ENCODE results near the gene LEKR1.
"Not testable (repeated sequence)": the region's sequence is repeated elsewhere in the genome, so short reads cannot be mapped to it uniquely, and the experiment has no call there.

The LEKR1 gene

DNA sequence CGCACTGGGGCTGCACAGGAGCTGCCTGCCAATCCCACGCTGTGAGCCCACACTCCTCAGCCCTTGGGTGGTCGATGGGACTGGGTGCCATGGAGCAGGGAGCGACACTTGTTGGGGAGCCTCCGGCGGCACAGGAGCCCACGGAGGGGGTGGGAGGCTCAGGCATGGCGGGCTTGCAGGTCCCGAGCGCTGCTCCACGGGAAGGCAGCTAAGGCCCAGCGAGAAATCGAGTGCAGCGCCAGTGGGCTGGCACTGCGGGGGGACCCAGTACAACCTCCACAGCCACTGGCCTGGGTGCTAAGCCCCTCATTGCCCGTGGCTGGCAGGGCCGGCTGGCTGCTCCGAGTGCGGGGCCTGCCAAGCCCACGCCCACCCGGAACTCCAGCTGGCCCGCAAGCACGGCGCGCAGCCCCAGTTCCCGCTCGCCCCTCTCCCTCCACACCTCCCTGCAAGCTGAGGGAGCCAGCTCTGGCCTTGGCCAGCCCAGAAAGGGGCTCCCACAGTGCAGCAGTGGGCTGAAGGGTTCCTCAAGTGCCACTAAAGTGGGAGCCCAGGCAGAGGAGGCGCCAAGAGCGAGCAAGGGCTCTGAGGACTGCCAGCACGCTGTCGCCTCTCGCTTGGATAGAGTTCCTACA, 3.4 kb upstream of the LEKR1 start:
- H3K27ac ChIP-seq (ENCODE audit: low read depth, low read length); H3K14ac ChIP-seq (ENCODE audit: low read length); H3K23ac ChIP-seq (ENCODE audit: low read length); H3K4ac ChIP-seq (ENCODE audit: low read depth, low read length); H3K4me3 ChIP-seq (ENCODE audit: low read depth, low read length); H3K36me3 ChIP-seq (ENCODE audit: control insufficient read depth in 1 of 2, insufficient read depth in 2 of 2, low read length in 2 of 2); H3K4me1 ChIP-seq (ENCODE audit: control insufficient read depth in 1 of 2, insufficient read depth in 2 of 2, low read length in 2 of 2); DNase-seq; H3K79me2 ChIP-seq (ENCODE audit: control insufficient read depth, insufficient read depth, low read length, poor library complexity); H3K27me3 ChIP-seq (ENCODE audit: insufficient read depth, low read length); H4K91ac ChIP-seq (ENCODE audit: low read depth, low read length); H2BK120ac ChIP-seq (ENCODE audit: insufficient read depth, low read length, poor library complexity); H2BK12ac ChIP-seq (ENCODE audit: low read length); H2BK5ac ChIP-seq (ENCODE audit: low read depth, low read length, poor library complexity); H3K9ac ChIP-seq (ENCODE audit: low read length); H3K4me2 ChIP-seq (ENCODE audit: low read length); H3K18ac ChIP-seq (ENCODE audit: low read length); H2AK5ac ChIP-seq (ENCODE audit: low read length); H3K9me3 ChIP-seq (ENCODE audit: insufficient read depth, low read depth, low read length); H4K12ac ChIP-seq (ENCODE audit: low read depth, low read length); H3K79me1 ChIP-seq (ENCODE audit: low read length); H4K8ac ChIP-seq (ENCODE audit: low read depth, low read length); H2AFZ ChIP-seq (ENCODE audit: insufficient read depth, low read length, poor library complexity): not testable (repeated sequence)
- WGBS (ENCODE audit: extremely low coverage, insufficient coverage, insufficient read length), result no CpG with 5 or more reads among the region's 32 CpGs

DNA sequence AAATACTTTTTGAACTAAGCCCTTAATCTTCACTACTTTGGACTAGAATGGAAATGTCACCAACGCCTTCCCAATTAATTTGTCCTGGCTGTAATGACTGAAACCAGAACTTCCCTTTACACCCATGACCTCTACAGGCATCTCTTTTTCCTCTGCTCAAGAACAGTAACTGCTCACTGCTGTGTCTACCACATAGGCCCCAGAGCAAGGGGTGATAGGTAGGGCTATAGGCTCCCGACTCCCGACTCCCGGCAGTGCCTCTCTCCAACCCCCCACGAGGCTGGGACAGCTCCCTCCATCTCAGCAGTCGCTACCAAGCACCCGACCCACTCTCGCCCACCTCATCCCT, 384 bp upstream of the LEKR1 start:
- H2BK12ac ChIP-seq (ENCODE audit: low read length), result peak overlapping the region; percentile 10
- peaks cover 0 to 5% of the 10 kb centered on the region in 2 experiments for H3K4me1 ChIP-seq (ENCODE audit: control insufficient read depth in 1 of 2, insufficient read depth in 2 of 2, low read length in 2 of 2)
- H3K27ac ChIP-seq (ENCODE audit: low read depth, low read length), result peak overlapping the region; percentile 81
- peak overlapping the region; percentile 71 for H3K4me2 ChIP-seq (ENCODE audit: low read length)
- H3K27me3 ChIP-seq (ENCODE audit: insufficient read depth, low read length), result no peaks in the 10 kb centered on the region
- no CpG with 5 or more reads among the region's 8 CpGs for WGBS (ENCODE audit: extremely low coverage, insufficient coverage, insufficient read length)
- H3K79me1 ChIP-seq (ENCODE audit: low read length), result peaks cover 9% of the 10 kb centered on the region
- H2AFZ ChIP-seq (ENCODE audit: insufficient read depth, low read length, poor library complexity), result peak overlapping the region; percentile 70
- no peaks in the 10 kb centered on the region for H3K79me2 ChIP-seq (ENCODE audit: control insufficient read depth, insufficient read depth, low read length, poor library complexity)
- H3K4me3 ChIP-seq (ENCODE audit: low read depth, low read length), result peak overlapping the region; percentile 76
- peak overlapping the region; percentile 81 for H4K12ac ChIP-seq (ENCODE audit: low read depth, low read length)
- peak overlapping the region; percentile 42 for H3K4ac ChIP-seq (ENCODE audit: low read depth, low read length)
- peak overlapping the region; percentile 83 for H3K14ac ChIP-seq (ENCODE audit: low read length)
- H4K8ac ChIP-seq (ENCODE audit: low read depth, low read length), result peak overlapping the region; percentile 95
- no peaks in the 10 kb centered on the region for H3K36me3 ChIP-seq (ENCODE audit: control insufficient read depth in 1 of 2, insufficient read depth in 2 of 2, low read length in 2 of 2)
- H2AK5ac ChIP-seq (ENCODE audit: low read length), result no peak overlapping the region
- peak in 1 of 2 donors; percentile 56 for DNase-seq
- H3K18ac ChIP-seq (ENCODE audit: low read length), result peak overlapping the region; percentile 77
- peak overlapping the region; percentile 49 for H2BK5ac ChIP-seq (ENCODE audit: low read depth, low read length, poor library complexity)
- H4K91ac ChIP-seq (ENCODE audit: low read depth, low read length), result peak overlapping the region; percentile 91
- no peak overlapping the region for H3K23ac ChIP-seq (ENCODE audit: low read length)
- H3K9ac ChIP-seq (ENCODE audit: low read length), result peak overlapping the region; percentile 75
- peak overlapping the region; percentile 90 for H2BK120ac ChIP-seq (ENCODE audit: insufficient read depth, low read length, poor library complexity)
- no peaks in the 10 kb centered on the region for H3K9me3 ChIP-seq (ENCODE audit: insufficient read depth, low read depth, low read length)

DNA sequence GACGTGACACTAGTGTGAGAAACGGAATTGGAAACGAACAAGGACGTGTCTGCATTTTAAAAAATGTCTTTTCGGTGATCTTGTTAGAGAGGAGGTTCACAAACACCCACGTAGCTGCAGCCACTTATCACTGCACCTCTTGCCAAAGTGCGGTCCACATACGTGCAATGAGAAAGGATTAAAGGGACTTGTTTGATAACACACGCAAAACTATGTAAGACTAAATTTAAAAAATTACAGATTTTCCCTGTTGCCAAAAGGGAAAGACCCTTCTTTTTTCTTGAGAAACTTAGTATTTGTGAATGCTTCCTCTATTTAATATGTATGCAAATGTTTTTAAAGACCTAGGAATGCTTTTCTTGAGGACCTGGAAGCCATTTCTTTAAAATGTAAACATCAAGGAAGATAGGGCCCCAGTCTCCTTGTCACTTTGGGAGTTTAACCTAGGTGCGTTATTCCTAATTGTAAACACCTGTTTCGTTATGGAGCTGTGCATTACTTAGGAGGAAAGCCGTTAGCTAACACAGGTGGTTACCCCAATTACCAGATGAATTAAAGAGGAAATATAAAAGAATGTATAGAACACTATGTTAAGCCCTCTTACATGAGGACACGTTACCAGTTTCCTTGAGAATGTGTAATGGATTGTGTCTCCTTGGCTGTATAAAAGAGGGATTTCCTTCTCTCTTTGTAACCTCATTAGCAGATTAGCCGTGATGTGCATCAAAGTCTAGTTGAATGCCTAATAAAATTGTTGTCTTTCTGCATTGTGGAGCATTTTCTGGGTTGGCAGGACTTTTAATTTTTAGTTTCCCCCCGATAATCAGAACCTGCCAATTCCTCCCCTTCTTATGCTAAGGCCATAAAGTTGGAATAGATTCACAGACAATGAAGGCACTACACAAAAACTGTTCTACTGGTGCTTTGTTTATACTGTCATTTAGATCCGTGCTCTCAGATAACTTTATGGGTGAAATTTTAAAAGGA, 1.0 kb downstream of the LEKR1 start:
- Histone ChIP-seq H2BK120ac (ENCODE audit: insufficient read depth, low read length, poor library complexity) (no peak overlapping the region), H3K79me2 (ENCODE audit: control insufficient read depth, insufficient read depth, low read length, poor library complexity) (no peaks in the 10 kb centered on the region), H4K91ac (ENCODE audit: low read depth, low read length) (no peak overlapping the region), H3K36me3 (ENCODE audit: control insufficient read depth in 1 of 2, insufficient read depth in 2 of 2, low read length in 2 of 2) (no peaks in the 10 kb centered on the region), H3K18ac (ENCODE audit: low read length) (no peak overlapping the region), H3K9ac (ENCODE audit: low read length) (no peak overlapping the region), H4K12ac (ENCODE audit: low read depth, low read length) (no peak overlapping the region), H3K23ac (ENCODE audit: low read length) (no peak overlapping the region), H3K27ac (ENCODE audit: low read depth, low read length) (no peak overlapping the region), H3K4me2 (ENCODE audit: low read length) (peak overlapping the region; percentile 71), H3K9me3 (ENCODE audit: insufficient read depth, low read depth, low read length) (no peaks in the 10 kb centered on the region), H2BK12ac (ENCODE audit: low read length) (no peak overlapping the region), H3K4me1 (ENCODE audit: control insufficient read depth in 1 of 2, insufficient read depth in 2 of 2, low read length in 2 of 2) (peaks cover 0 to 5% of the 10 kb centered on the region in 2 experiments), H3K4me3 (ENCODE audit: low read depth, low read length) (peak overlapping the region; percentile 76), H3K79me1 (ENCODE audit: low read length) (peaks cover 9% of the 10 kb centered on the region), H3K4ac (ENCODE audit: low read depth, low read length) (no peak overlapping the region), H2AK5ac (ENCODE audit: low read length) (no peak overlapping the region), H2BK5ac (ENCODE audit: low read depth, low read length, poor library complexity) (no peak overlapping the region), H2AFZ (ENCODE audit: insufficient read depth, low read length, poor library complexity) (peak overlapping the region; percentile 70), H4K8ac (ENCODE audit: low read depth, low read length) (peak overlapping the region; percentile 95), H3K14ac (ENCODE audit: low read length) (no peak overlapping the region), H3K27me3 (ENCODE audit: insufficient read depth, low read length) (no peaks in the 10 kb centered on the region)
- no peak for DNase-seq
- WGBS (ENCODE audit: extremely low coverage, insufficient coverage, insufficient read length), result no CpG with 5 or more reads among the region's 16 CpGs

DNA sequence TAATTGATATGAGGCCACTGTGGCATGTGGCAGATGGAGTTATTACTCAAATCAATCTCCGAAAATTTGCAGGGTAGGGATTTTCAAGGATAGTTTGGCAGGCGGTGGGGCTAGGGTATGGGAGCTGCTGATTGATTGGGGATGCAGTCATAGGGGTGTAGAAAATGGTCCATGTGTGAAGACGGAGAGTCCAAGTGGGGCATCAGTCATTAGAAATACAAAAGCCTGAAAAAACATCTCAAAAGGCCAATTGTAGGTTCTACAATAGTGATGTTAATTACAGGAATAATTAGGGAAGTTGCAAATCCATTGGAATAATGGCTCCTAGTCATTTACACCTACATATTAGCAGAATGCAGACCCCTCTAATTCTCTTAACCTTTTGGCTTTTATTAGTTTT, 4.9 kb downstream of the LEKR1 start:
- Histone ChIP-seq H3K4ac (ENCODE audit: low read depth, low read length) (no peak overlapping the region), H3K14ac (ENCODE audit: low read length) (no peak overlapping the region), H4K12ac (ENCODE audit: low read depth, low read length) (no peak overlapping the region), H2BK5ac (ENCODE audit: low read depth, low read length, poor library complexity) (no peak overlapping the region), H3K27me3 (ENCODE audit: insufficient read depth, low read length) (no peaks in the 10 kb centered on the region), H3K9me3 (ENCODE audit: insufficient read depth, low read depth, low read length) (no peaks in the 10 kb centered on the region), H3K4me2 (ENCODE audit: low read length) (no peak overlapping the region), H3K79me2 (ENCODE audit: control insufficient read depth, insufficient read depth, low read length, poor library complexity) (no peaks in the 10 kb centered on the region), H2BK12ac (ENCODE audit: low read length) (no peak overlapping the region), H3K79me1 (ENCODE audit: low read length) (peaks cover 6% of the 10 kb centered on the region), H2BK120ac (ENCODE audit: insufficient read depth, low read length, poor library complexity) (no peak overlapping the region), H4K91ac (ENCODE audit: low read depth, low read length) (no peak overlapping the region), H3K18ac (ENCODE audit: low read length) (no peak overlapping the region), H3K36me3 (ENCODE audit: control insufficient read depth in 1 of 2, insufficient read depth in 2 of 2, low read length in 2 of 2) (no peaks in the 10 kb centered on the region), H3K4me3 (ENCODE audit: low read depth, low read length) (no peak overlapping the region), H4K8ac (ENCODE audit: low read depth, low read length) (no peak overlapping the region), H3K9ac (ENCODE audit: low read length) (no peak overlapping the region), H3K27ac (ENCODE audit: low read depth, low read length) (no peak overlapping the region), H2AFZ (ENCODE audit: insufficient read depth, low read length, poor library complexity) (no peak overlapping the region), H2AK5ac (ENCODE audit: low read length) (no peak overlapping the region), H3K23ac (ENCODE audit: low read length) (no peak overlapping the region), H3K4me1 (ENCODE audit: control insufficient read depth in 1 of 2, insufficient read depth in 2 of 2, low read length in 2 of 2) (no peaks in the 10 kb centered on the region)
- no peak for DNase-seq
- no CpG with 5 or more reads among the region's 3 CpGs for WGBS (ENCODE audit: extremely low coverage, insufficient coverage, insufficient read length)

All from trophoblast cell (in vitro differentiated cells and primary cell).